H1 (cell line): Measurements from ENCODE around the gene ELL2. TPM values are rescaled to one million over a fixed set of nuclear protein-coding genes. Genes with fewer than 3 reads are reported as not detected.

Source experiments
- CTCF ChIA-PET: fragments of 300-600 bp; sonication (Branson Sonifier 250); formaldehyde crosslinking; loops from one replicate; lab custom pipeline; 2021; ENCODE audit not compliant: partially characterized antibody; lab: Charles Lee
- POLR2A ChIA-PET: fragments of 300-600 bp; sonication (Branson Sonifier 250); formaldehyde crosslinking; loops from one replicate; lab custom pipeline; 2021; ENCODE audit warnings: inconsistent platforms; ENCODE audit not compliant: partially characterized antibody; lab: Charles Lee
- DNase-seq, 2 experiments: peaks; one replicate each; pipeline versions ENCODE4 v3.0.0 to v3.0.0-alpha.2; 2010 to 2022; ENCODE audit warnings: low spot score in 2 of 2, low read depth in 1 of 2, mixed read lengths in 1 of 2
- FAIRE-seq: peaks from 2 replicates; lab custom pipeline; 2011; peaks lifted over from hg19 to GRCh38; lab: Jason Lieb, UNC
- H2AFZ ChIP-seq: 2 replicates; pipeline ENCODE4 v1.8.1; 2012; ENCODE audit warnings: low read length, inconsistent platforms
- H2AK5ac ChIP-seq: 2 replicates; pipeline ENCODE4 v1.6.1; 2013; ENCODE audit warnings: low read depth, low read length
- H2BK120ac ChIP-seq: replicated peaks from 2 replicates; pipeline ENCODE3; 2013; ENCODE audit warnings: low read depth, low read length, inconsistent platforms
- H2BK12ac ChIP-seq: 2 replicates; pipeline ENCODE4 v1.6.1; 2013; ENCODE audit warnings: low read depth, low read length
- H2BK15ac ChIP-seq: 2 replicates; pipeline ENCODE4 v1.6.1; 2013; ENCODE audit warnings: low read length
- H2BK20ac ChIP-seq: 2 replicates; pipeline ENCODE4 v1.6.1; 2013; ENCODE audit warnings: low read length
- H2BK5ac ChIP-seq: 2 replicates; pipeline ENCODE4 v1.6.1; 2013; ENCODE audit warnings: low read depth, low read length
- H3K14ac ChIP-seq: 2 replicates; pipeline ENCODE4 v1.6.1; 2013; ENCODE audit warnings: inconsistent platforms; ENCODE audit not compliant: insufficient read length
- H3K18ac ChIP-seq: 2 replicates; pipeline ENCODE4 v1.6.1; 2013; ENCODE audit warnings: low read length; ENCODE audit errors: extremely low read depth
- H3K23ac ChIP-seq: 2 replicates; pipeline ENCODE4 v1.6.1; 2013; ENCODE audit warnings: inconsistent platforms; ENCODE audit not compliant: insufficient read length
- H3K23me2 ChIP-seq: 2 replicates; pipeline ENCODE4 v1.6.1; 2013; ENCODE audit warnings: low read depth, low read length
- H3K27ac ChIP-seq: 2 replicates; pipeline ENCODE4 v1.6.1; 2011; ENCODE audit warnings: low read depth, low read length, inconsistent platforms
- H3K27me3 ChIP-seq, 4 experiments: replicated peaks in 1 of 4; 1 replicate in 1 of 4; 2 replicates in 3 of 4; pipeline versions ENCODE4 v1.6.1 to v1.8.1; 2011 to 2013; ENCODE audit warnings: low read length in 3 of 4, mild to moderate bottlenecking in 3 of 4, inconsistent platforms in 2 of 4, mixed read lengths in 2 of 4, moderate library complexity in 1 of 4; ENCODE audit not compliant: control insufficient read depth in 3 of 4, insufficient read depth in 3 of 4; ENCODE audit errors: extremely low read depth in 1 of 4
- H3K36me3 ChIP-seq, 4 experiments: 2 replicates each; pipeline versions ENCODE4 v1.6.1 to v1.8.1; 2011 to 2013; ENCODE audit warnings: mild to moderate bottlenecking in 4 of 4, low read length in 3 of 4, moderate library complexity in 2 of 4, control low read depth in 1 of 4, inconsistent platforms in 1 of 4; ENCODE audit not compliant: insufficient read depth in 4 of 4, control insufficient read depth in 2 of 4
- H3K4ac ChIP-seq: replicated peaks from 2 replicates; pipeline ENCODE3; 2013; ENCODE audit warnings: low read length, low read depth, mixed read lengths, inconsistent platforms; ENCODE audit not compliant: insufficient read length
- H3K4me1 ChIP-seq, 4 experiments: replicated peaks in 1 of 4; 1 replicate in 1 of 4; 2 replicates in 3 of 4; pipeline versions ENCODE4 v1.6.1 to v1.8.1; 2011 to 2013; ENCODE audit warnings: low read length in 3 of 4, inconsistent platforms in 2 of 4, mixed read lengths in 1 of 4; ENCODE audit not compliant: insufficient read depth in 4 of 4, control insufficient read depth in 3 of 4
- H3K4me2 ChIP-seq, 2 experiments: 2 replicates each; pipeline versions ENCODE4 v1.6.1 to v1.8.1; 2011 to 2013; ENCODE audit warnings: low read depth in 2 of 2, low read length in 2 of 2, control low read depth in 1 of 2, inconsistent platforms in 1 of 2, mild to moderate bottlenecking in 1 of 2; ENCODE audit not compliant: insufficient read depth in 1 of 2
- H3K4me3 ChIP-seq, 4 experiments: fragments of 200-600, 300-600 bp in 1 of 4; sonication (generic), shearing (Covaris generic), sonication (Bioruptor Twin) in 1 of 4; 2 replicates each; pipeline versions ENCODE4 v1.5.1 to v1.8.1; 2011 to 2016; ENCODE audit warnings: low read length in 4 of 4, low read depth in 3 of 4, control low read depth in 2 of 4, inconsistent platforms in 2 of 4, mild to moderate bottlenecking in 2 of 4, mixed read lengths in 1 of 4, moderate library complexity in 1 of 4; ENCODE audit not compliant: insufficient read depth in 2 of 4; ENCODE audit errors: extremely low read depth in 1 of 4
- H3K56ac ChIP-seq: replicated peaks from 2 replicates; pipeline ENCODE3; 2013; ENCODE audit warnings: low read depth, mild to moderate bottlenecking, mixed read lengths, low read length, inconsistent platforms; ENCODE audit not compliant: insufficient read length
- H3K79me1 ChIP-seq: 2 replicates; pipeline ENCODE4 v1.6.1; 2013; ENCODE audit warnings: low read depth, low read length, control low read depth
- H3K79me2 ChIP-seq, 2 experiments: 2 replicates each; pipeline versions ENCODE4 v1.6.1 to v1.8.1; 2012 to 2013; ENCODE audit warnings: low read length in 2 of 2, mild to moderate bottlenecking in 2 of 2, inconsistent platforms in 1 of 2; ENCODE audit not compliant: insufficient read depth in 2 of 2, control insufficient read depth in 1 of 2
- H3K9ac ChIP-seq, 4 experiments: replicated peaks in 1 of 4; 1 replicate in 1 of 4; 2 replicates in 3 of 4; pipeline versions ENCODE4 v1.6.1 to v1.8.1; 2011 to 2013; ENCODE audit warnings: low read depth in 3 of 4, low read length in 3 of 4, control low read depth in 2 of 4, mild to moderate bottlenecking in 2 of 4, moderate library complexity in 2 of 4, inconsistent platforms in 1 of 4; ENCODE audit errors: extremely low read depth in 1 of 4
- H3K9me3 ChIP-seq, 2 experiments: 2 replicates each; pipeline versions ENCODE4 v1.6.1 to v1.8.1; 2012 to 2013; ENCODE audit warnings: mild to moderate bottlenecking in 2 of 2, moderate library complexity in 2 of 2, control low read depth in 1 of 2, inconsistent platforms in 1 of 2, low read depth in 1 of 2, low read length in 1 of 2, mixed read lengths in 1 of 2; ENCODE audit not compliant: insufficient read depth in 2 of 2
- H4K20me1 ChIP-seq, 2 experiments: replicated peaks in 1 of 2; 2 replicates each; pipeline versions ENCODE3 to v1.8.1; 2011 to 2013; ENCODE audit warnings: inconsistent platforms in 2 of 2, low read length in 2 of 2, mild to moderate bottlenecking in 1 of 2; ENCODE audit not compliant: insufficient read depth in 2 of 2, control insufficient read depth in 1 of 2
- H4K5ac ChIP-seq: 2 replicates; pipeline ENCODE4 v1.6.1; 2013; ENCODE audit warnings: low read length, low read depth, mixed read lengths, inconsistent platforms; ENCODE audit not compliant: insufficient read length
- H4K8ac ChIP-seq: 2 replicates; pipeline ENCODE4 v1.8.0; 2013; ENCODE audit warnings: mild to moderate bottlenecking, moderate library complexity, low read length, inconsistent platforms; ENCODE audit not compliant: insufficient read depth; ENCODE audit errors: extremely low read depth
- H4K91ac ChIP-seq: replicated peaks from 2 replicates; pipeline ENCODE3; 2013; ENCODE audit warnings: low read length, mixed read lengths, inconsistent platforms; ENCODE audit not compliant: insufficient read length
- BRCA1 ChIP-seq: IDR thresholded peaks from 2 replicates; pipeline ENCODE4 v1.6.1; 2012; ENCODE audit warnings: low read depth, low read length, improper control_type of control experiment
- CHD2 ChIP-seq: IDR thresholded peaks from 2 replicates; pipeline ENCODE4 v1.6.1; 2012; ENCODE audit warnings: low read length, improper control_type of control experiment
- KDM1A ChIP-seq: fragments of 200-600, 300-600 bp; sonication (generic); IDR thresholded peaks from 2 replicates; pipeline ENCODE4 v1.7.1; 2016; ENCODE audit warnings: mild to moderate bottlenecking, low read length, borderline replicate concordance
- SAP30 ChIP-seq: fragments of 300-600 bp; sonication (generic); IDR thresholded peaks from 2 replicates; pipeline ENCODE4 v1.7.1; 2012; ENCODE audit warnings: low read length, moderate library complexity, mild to moderate bottlenecking, inconsistent platforms; ENCODE audit not compliant: insufficient read depth, insufficient replicate concordance
- WGBS, 2 experiments: shearing (Covaris generic) in 1 of 2; methylation state at CpG; one replicate each; pipeline versions ENCODE4 v1.1.6 to v1.1.7; 2013 to 2015; ENCODE audit warnings: low lambda C conversion rate in 2 of 2, mixed read lengths in 2 of 2, inconsistent platforms in 1 of 2, low coverage in 1 of 2, missing lambda C conversion rate in 1 of 2; ENCODE audit not compliant: insufficient replicate concordance in 2 of 2, insufficient coverage in 1 of 2, insufficient read length in 1 of 2; ENCODE audit errors: extremely low coverage in 1 of 2, missing lambda C conversion rate in 1 of 2; 5-methylcytosine and 5-hydroxymethylcytosine counted together
- polyA plus RNA-seq, 7 experiments: library from polyadenylated mRNA; depleted of rRNA in 3 of 7; stranded (reverse) in 5 of 7; unstranded in 2 of 7; fragments of >200 nt in 5 of 7; fragments of 200-250 nt in 2 of 7; gene quantifications; 1 replicate in 5 of 7; 2 replicates in 1 of 7; 4 replicates in 1 of 7; pipeline versions ENCODE4 v1.2.1 to v1.2.3, GENCODE V29; 2011 to 2013; ENCODE audit warnings: missing spikeins in 2 of 7, mixed read lengths in 2 of 7
- total RNA-seq: library from RNA; stranded (reverse); fragmentation: NEBNext Ultra II Directional; extraction: Animal tissue kit (Norgen Biotek cat#: 25700); gene quantifications from 2 replicates; pipeline ENCODE4 v1.2.1, GENCODE V29; 2021
- TF ChIP-seq, protein P1 (sequence below), 3 experiments: IDR thresholded peaks; 1 replicate in 2 of 3; 2 replicates in 1 of 3; pipeline versions ENCODE4 v1.5.1 to v1.6.1; 2011; ENCODE audit warnings: low read length in 3 of 3, mild to moderate bottlenecking in 3 of 3, inconsistent platforms in 2 of 3, low read depth in 1 of 3, moderate library complexity in 1 of 3; ENCODE audit not compliant: insufficient read depth in 1 of 3; ENCODE audit errors: control extremely low read depth in 1 of 3
- TF ChIP-seq, protein P2 (sequence below): IDR thresholded peaks from 2 replicates; pipeline ENCODE4 v1.6.1; 2011; ENCODE audit warnings: low read length, improper control_type of control experiment

ELL2 gene
- total and polyA plus RNA-seq, 2 of the 8 experiments (the other 6 are each of a cell fraction or from before 2014, with no cell fraction given) = 6.3 to 29.4 TPM

DNA sequence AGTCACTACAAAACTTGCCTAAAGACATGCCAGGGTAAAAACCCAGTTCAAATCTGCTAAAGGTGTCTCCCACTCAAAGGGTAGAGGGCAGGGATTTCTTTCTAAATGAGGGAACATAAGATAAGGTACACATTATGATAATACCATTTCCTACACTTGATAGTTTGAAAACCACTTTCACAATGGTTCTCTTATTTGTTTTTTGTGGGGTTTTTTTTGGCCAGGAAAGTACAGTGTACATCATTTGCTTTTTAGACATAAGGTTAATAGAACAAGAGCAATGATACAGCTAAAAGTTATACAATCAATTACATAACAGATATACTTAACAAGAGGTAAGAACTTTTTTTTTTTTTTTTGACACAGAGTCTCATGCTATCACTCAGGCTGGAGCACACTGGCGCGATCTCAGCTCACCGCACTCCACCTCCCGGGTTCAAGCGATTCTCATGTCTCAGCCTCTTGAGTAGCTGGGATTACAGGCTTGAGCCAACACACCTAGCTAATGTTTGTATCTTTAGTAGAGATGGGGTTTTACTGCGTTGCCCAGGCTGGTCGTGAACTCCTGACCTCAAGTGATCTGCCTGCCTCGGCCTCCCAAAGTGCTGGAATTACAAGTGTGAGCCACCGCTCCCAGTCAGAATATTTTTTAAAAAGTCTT lies 90.4 kb downstream of the ELL2 start:
- H3K79me1 ChIP-seq = no peaks in the 10 kb centered on the region
- H2BK12ac ChIP-seq = no peak overlapping the region
- H3K9me3 ChIP-seq = no peaks in the 10 kb centered on the region
- no peak overlapping the region for H3K14ac ChIP-seq
- H2BK15ac ChIP-seq = no peak overlapping the region
- H3K23ac ChIP-seq = no peak overlapping the region
- ChIA-PET CTCF (interaction anchor here (0.6 to 1.2 kb wide), 4 partner anchors 9 to 90 kb away, joined by 3 to 5 read pairs (median 4); no protein-coding TSS in a partner anchor), POLR2A (no interaction called here)
- H3K27ac ChIP-seq = no peak overlapping the region
- H2AFZ ChIP-seq = no peak overlapping the region
- H3K9ac ChIP-seq = no peak overlapping the region
- H2BK5ac ChIP-seq = no peak overlapping the region
- no peaks in the 10 kb centered on the region for H3K36me3 ChIP-seq
- no peak overlapping the region for H2AK5ac ChIP-seq
- DNase-seq (no peak), FAIRE-seq (no peak)
- H4K91ac ChIP-seq = no peak overlapping the region
- no peaks in the 10 kb centered on the region for H3K4me1 ChIP-seq
- H3K27me3 ChIP-seq = no peaks in the 10 kb centered on the region
- H2BK20ac ChIP-seq = no peak overlapping the region
- H3K56ac ChIP-seq = no peak overlapping the region
- H3K4me3 ChIP-seq = no peak overlapping the region
- WGBS, 2 experiments = 88% methylated on average over 9 of the region's 9 CpGs; no CpG with 5 or more reads in 1 of the 2 experiments
- no peak overlapping the region for H3K18ac ChIP-seq
- no peak overlapping the region for H2BK120ac ChIP-seq
- H4K5ac ChIP-seq = no peak overlapping the region
- H4K8ac ChIP-seq = no peak overlapping the region
- no peak overlapping the region for H3K4me2 ChIP-seq
- no peak overlapping the region for H3K4ac ChIP-seq
- H3K79me2 ChIP-seq = no peaks in the 10 kb centered on the region
- no peaks in the 10 kb centered on the region for H3K23me2 ChIP-seq
- TF ChIP-seq, protein P1, sequence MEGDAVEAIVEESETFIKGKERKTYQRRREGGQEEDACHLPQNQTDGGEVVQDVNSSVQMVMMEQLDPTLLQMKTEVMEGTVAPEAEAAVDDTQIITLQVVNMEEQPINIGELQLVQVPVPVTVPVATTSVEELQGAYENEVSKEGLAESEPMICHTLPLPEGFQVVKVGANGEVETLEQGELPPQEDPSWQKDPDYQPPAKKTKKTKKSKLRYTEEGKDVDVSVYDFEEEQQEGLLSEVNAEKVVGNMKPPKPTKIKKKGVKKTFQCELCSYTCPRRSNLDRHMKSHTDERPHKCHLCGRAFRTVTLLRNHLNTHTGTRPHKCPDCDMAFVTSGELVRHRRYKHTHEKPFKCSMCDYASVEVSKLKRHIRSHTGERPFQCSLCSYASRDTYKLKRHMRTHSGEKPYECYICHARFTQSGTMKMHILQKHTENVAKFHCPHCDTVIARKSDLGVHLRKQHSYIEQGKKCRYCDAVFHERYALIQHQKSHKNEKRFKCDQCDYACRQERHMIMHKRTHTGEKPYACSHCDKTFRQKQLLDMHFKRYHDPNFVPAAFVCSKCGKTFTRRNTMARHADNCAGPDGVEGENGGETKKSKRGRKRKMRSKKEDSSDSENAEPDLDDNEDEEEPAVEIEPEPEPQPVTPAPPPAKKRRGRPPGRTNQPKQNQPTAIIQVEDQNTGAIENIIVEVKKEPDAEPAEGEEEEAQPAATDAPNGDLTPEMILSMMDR (IDR thresholded peaks at IDR 0.05; ENCODE audit: control extremely low read depth in 1 of 3, insufficient read depth in 1 of 3, low read depth in 1 of 3, low read length in 3 of 3) = no peak
- no peak for TF ChIP-seq SAP30
- TF ChIP-seq, protein P2, sequence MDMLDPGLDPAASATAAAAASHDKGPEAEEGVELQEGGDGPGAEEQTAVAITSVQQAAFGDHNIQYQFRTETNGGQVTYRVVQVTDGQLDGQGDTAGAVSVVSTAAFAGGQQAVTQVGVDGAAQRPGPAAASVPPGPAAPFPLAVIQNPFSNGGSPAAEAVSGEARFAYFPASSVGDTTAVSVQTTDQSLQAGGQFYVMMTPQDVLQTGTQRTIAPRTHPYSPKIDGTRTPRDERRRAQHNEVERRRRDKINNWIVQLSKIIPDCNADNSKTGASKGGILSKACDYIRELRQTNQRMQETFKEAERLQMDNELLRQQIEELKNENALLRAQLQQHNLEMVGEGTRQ = no peak
- no peak for TF ChIP-seq CHD2
- no peak for TF ChIP-seq BRCA1
- TF ChIP-seq KDM1A = no peak
- no peaks in the 10 kb centered on the region for H4K20me1 ChIP-seq
